Mammary epithelial cell (primary cell): ENCODE results near the gene LMBRD1.

ENCODE experiments used
- EZH2 ChIP-seq: IDR thresholded peaks from 2 replicates; pipeline ENCODE4 v1.6.1; 2012; ENCODE audit warnings: low read length, inconsistent platforms, borderline replicate concordance
- TF ChIP-seq, protein P1 (sequence below), 2 donors: IDR thresholded peaks in 1 of 2; conservative IDR thresholded peaks in 1 of 2; 2 replicates each; pipeline ENCODE4 v1.5.1; 2011 to 2012; ENCODE audit warnings: inconsistent platforms in 2 of 2, low read length in 2 of 2, mild to moderate bottlenecking in 2 of 2, control low read depth in 1 of 2, low read depth in 1 of 2; ENCODE audit not compliant: insufficient read depth in 1 of 2; ENCODE audit errors: extremely low read depth in 1 of 2

GRCh38 chr6:69820438-69820837, 23.6 kb upstream of the LMBRD1 start:
- TF ChIP-seq, protein P1, sequence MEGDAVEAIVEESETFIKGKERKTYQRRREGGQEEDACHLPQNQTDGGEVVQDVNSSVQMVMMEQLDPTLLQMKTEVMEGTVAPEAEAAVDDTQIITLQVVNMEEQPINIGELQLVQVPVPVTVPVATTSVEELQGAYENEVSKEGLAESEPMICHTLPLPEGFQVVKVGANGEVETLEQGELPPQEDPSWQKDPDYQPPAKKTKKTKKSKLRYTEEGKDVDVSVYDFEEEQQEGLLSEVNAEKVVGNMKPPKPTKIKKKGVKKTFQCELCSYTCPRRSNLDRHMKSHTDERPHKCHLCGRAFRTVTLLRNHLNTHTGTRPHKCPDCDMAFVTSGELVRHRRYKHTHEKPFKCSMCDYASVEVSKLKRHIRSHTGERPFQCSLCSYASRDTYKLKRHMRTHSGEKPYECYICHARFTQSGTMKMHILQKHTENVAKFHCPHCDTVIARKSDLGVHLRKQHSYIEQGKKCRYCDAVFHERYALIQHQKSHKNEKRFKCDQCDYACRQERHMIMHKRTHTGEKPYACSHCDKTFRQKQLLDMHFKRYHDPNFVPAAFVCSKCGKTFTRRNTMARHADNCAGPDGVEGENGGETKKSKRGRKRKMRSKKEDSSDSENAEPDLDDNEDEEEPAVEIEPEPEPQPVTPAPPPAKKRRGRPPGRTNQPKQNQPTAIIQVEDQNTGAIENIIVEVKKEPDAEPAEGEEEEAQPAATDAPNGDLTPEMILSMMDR (conservative IDR thresholded peaks at IDR 0.05 in 1 of 2, IDR thresholded peaks at IDR 0.05 in 1 of 2; ENCODE audit: extremely low read depth in 1 of 2, insufficient read depth in 1 of 2, low read depth in 1 of 2, low read length in 2 of 2) = no peak
- TF ChIP-seq EZH2 = no peak
